Hepatocyte (in vitro differentiated cells): ENCODE measurements around the gene HES5. TPM values are rescaled to one million over a fixed set of nuclear protein-coding genes. Genes with fewer than 3 reads are reported as not detected.

Source experiments
- DNase-seq: peaks from one replicate; pipeline ENCODE4 v3.0.0-alpha.2; 2016; ENCODE audit warnings: low spot score
- H2AFZ ChIP-seq: fragments of 200-600 bp; sonication (generic); 2 replicates; pipeline ENCODE4 v1.6.0; 2016; ENCODE audit warnings: antibody characterized with exemption, mild to moderate bottlenecking
- H3K27ac ChIP-seq: fragments of 200-600 bp; sonication (generic); 2 replicates; pipeline ENCODE4 v1.5.1; 2016; ENCODE audit warnings: mild to moderate bottlenecking
- H3K27me3 ChIP-seq: fragments of 200-600 bp; sonication (generic); 2 replicates; pipeline ENCODE4 v1.6.1; 2016
- H3K36me3 ChIP-seq: fragments of 200-600 bp; sonication (generic); replicated peaks from 2 replicates; pipeline ENCODE4 v1.5.1; 2016; ENCODE audit warnings: low read depth; ENCODE audit not compliant: insufficient read depth
- H3K4me1 ChIP-seq: fragments of 200-600 bp; sonication (generic); 2 replicates; pipeline ENCODE4 v1.5.1; 2016; ENCODE audit warnings: mild to moderate bottlenecking, moderate library complexity; ENCODE audit not compliant: insufficient read depth
- H3K4me2 ChIP-seq: fragments of 200-600 bp; sonication (generic); 2 replicates; pipeline ENCODE4 v1.6.0; 2016
- H3K4me3 ChIP-seq: fragments of 200-600 bp; sonication (generic); 2 replicates; pipeline ENCODE4 v1.5.1; 2016; ENCODE audit warnings: mild to moderate bottlenecking
- H3K79me2 ChIP-seq: fragments of 200-600 bp; sonication (generic); 2 replicates; pipeline ENCODE4 v1.6.0; 2017; ENCODE audit warnings: mild to moderate bottlenecking
- H3K9me2 ChIP-seq: fragments of 200-600 bp; sonication (generic); replicated peaks from 2 replicates; pipeline ENCODE4 v1.6.0; 2017; ENCODE audit warnings: mild to moderate bottlenecking; ENCODE audit not compliant: insufficient read depth
- H3K9me3 ChIP-seq: fragments of 200-600 bp; sonication (generic); 2 replicates; pipeline ENCODE4 v1.5.1; 2016; ENCODE audit warnings: low read depth, mild to moderate bottlenecking
- H4K20me1 ChIP-seq: fragments of 200-600 bp; sonication (generic); 2 replicates; pipeline ENCODE4 v1.6.0; 2016; ENCODE audit warnings: mild to moderate bottlenecking; ENCODE audit not compliant: insufficient read depth, poor library complexity, severe bottlenecking
- EZH2 ChIP-seq: fragments of 200-600 bp; sonication (generic); IDR thresholded peaks from 2 replicates; pipeline ENCODE4 v1.6.1; 2016; ENCODE audit warnings: antibody characterized with exemption, mild to moderate bottlenecking, borderline replicate concordance
- EZH2phosphoT487 ChIP-seq: fragments of 200-600 bp; sonication (generic); IDR thresholded peaks from one replicate; pipeline ENCODE4 v1.6.1; 2018; ENCODE audit warnings: antibody characterized with exemption, mild to moderate bottlenecking, low read depth, moderate library complexity; ENCODE audit not compliant: unreplicated experiment, severe bottlenecking
- WGBS: methylation state at CpG from one replicate; pipeline ENCODE4 v1.1.6; 2016; ENCODE audit warnings: low lambda C conversion rate; ENCODE audit errors: missing lambda C conversion rate; 5-methylcytosine and 5-hydroxymethylcytosine counted together
- polyA plus RNA-seq: library from polyadenylated mRNA; unstranded; fragments of >200 nt; fragmentation: Nextera tagmentation; extraction: Ambion mirVana; gene quantifications from 2 replicates; pipeline ENCODE4 v1.2.1, GENCODE V29; 2016
- total RNA-seq: library from RNA; depleted of rRNA; stranded (reverse); fragments of >200 nt; gene quantifications from 2 replicates; pipeline ENCODE4 v1.2.3, GENCODE V29; 2014
- TF ChIP-seq, protein P1 (sequence below): fragments of 200-600 bp; sonication (generic); IDR thresholded peaks from 2 replicates; pipeline ENCODE4 v1.5.1; 2016; ENCODE audit warnings: antibody characterized with exemption, mild to moderate bottlenecking; ENCODE audit not compliant: poor library complexity

HES5 gene
- total and polyA plus RNA-seq, 2 experiments from 2014 or later: 1.0 TPM; not detected in 1

DNA sequence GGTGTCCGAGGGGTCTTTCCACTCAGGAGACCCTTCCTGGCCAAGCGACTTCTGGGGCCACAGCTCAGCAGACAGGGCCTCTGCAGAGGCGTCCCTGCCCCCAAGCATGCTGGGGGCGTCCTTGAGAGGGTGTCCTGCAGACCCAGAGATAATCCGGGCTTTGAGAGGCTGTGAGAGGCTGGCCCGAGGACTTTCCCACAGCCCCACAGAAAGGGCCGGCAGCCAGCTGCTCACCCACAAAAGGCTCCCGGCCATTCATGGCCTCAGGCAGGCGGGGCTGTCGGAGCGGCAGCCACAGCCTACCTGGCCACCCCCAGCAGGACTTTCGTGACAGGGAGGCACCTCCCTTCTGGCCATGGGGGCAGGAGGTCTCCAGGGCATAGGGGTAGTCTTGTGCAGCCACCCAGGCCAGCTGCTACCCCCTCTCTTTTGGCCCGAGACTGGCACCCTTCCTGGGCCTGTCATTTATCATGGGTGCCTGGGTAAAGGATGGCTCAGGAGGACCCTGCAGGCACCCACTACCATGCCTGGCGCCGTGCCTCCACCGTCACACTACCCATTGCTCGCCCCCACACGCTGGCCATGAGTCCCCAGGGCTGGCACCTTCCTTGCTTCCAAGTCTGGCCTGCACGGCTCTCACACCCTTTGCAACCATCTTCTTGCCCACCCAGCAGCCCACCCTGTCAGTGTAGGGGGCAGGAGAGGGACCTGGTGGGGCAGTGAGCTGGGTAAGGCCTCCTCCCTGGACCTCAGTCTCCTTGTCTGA is 15.0 kb upstream of the HES5 start:
- Histone ChIP-seq H4K20me1 (no peaks in the 10 kb centered on the region), H3K9me3 (no peaks in the 10 kb centered on the region), H3K36me3 (no peaks in the 10 kb centered on the region), H3K27me3 (no peaks in the 10 kb centered on the region), H3K27ac (peak overlapping the region; percentile 70), H3K79me2 (no peaks in the 10 kb centered on the region), H2AFZ (no peak overlapping the region), H3K4me1 (peaks cover 31% of the 10 kb centered on the region), H3K4me3 (no peak overlapping the region), H3K9me2 (no peaks in the 10 kb centered on the region), H3K4me2 (peak overlapping the region; percentile 59)
- peak; percentile 34 for DNase-seq
- no peak for TF ChIP-seq EZH2
- TF ChIP-seq EZH2phosphoT487: no peak
- TF ChIP-seq, protein P1, sequence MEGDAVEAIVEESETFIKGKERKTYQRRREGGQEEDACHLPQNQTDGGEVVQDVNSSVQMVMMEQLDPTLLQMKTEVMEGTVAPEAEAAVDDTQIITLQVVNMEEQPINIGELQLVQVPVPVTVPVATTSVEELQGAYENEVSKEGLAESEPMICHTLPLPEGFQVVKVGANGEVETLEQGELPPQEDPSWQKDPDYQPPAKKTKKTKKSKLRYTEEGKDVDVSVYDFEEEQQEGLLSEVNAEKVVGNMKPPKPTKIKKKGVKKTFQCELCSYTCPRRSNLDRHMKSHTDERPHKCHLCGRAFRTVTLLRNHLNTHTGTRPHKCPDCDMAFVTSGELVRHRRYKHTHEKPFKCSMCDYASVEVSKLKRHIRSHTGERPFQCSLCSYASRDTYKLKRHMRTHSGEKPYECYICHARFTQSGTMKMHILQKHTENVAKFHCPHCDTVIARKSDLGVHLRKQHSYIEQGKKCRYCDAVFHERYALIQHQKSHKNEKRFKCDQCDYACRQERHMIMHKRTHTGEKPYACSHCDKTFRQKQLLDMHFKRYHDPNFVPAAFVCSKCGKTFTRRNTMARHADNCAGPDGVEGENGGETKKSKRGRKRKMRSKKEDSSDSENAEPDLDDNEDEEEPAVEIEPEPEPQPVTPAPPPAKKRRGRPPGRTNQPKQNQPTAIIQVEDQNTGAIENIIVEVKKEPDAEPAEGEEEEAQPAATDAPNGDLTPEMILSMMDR: no peak
- WGBS: 69% methylated on average over 19 of the region's 19 CpGs

GRCh38 chr1:2544093-2544874 is 14.2 kb upstream of the HES5 start:
- Histone ChIP-seq H2AFZ (no peak overlapping the region), H3K36me3 (no peaks in the 10 kb centered on the region), H3K27me3 (no peaks in the 10 kb centered on the region), H4K20me1 (no peaks in the 10 kb centered on the region), H3K4me1 (peaks cover 31% of the 10 kb centered on the region), H3K4me3 (no peak overlapping the region), H3K9me2 (no peaks in the 10 kb centered on the region), H3K9me3 (no peaks in the 10 kb centered on the region), H3K27ac (no peak overlapping the region), H3K79me2 (no peaks in the 10 kb centered on the region), H3K4me2 (no peak overlapping the region)
- DNase-seq: no peak
- TF ChIP-seq EZH2phosphoT487: no peak
- TF ChIP-seq, protein P1: no peak
- no peak for TF ChIP-seq EZH2
- WGBS: 71% methylated on average over 26 of the region's 26 CpGs

DNA sequence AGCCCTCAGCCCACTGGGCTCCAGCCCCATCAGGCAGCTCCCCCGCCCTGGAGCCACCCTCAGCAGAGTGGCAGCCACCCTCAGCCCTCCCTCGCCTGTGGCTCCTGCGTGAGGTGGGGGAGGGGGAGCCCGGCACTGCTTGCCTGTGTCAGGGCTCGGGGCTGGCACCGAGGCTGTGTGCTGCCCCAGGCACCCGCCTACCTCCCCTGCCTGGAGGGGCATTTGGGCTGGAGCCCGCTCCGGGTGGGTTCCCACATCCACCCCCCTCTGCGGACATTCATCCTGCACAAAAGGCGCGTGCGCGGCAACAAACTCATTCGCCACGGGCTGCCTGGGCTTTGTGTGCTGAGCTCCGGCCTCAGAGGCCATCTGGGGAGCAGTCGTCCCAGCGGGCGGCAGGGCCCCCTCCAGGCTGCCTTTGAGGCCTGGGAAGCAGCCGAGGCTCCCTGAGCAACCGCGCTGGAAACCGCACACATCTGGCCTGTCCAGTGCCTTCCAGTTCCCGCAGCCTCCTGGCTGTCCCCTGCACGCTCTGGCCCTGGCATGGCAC is 13.6 kb upstream of the HES5 start:
- Histone ChIP-seq H3K4me1 (peaks cover 31% of the 10 kb centered on the region), H4K20me1 (no peaks in the 10 kb centered on the region), H3K27me3 (no peaks in the 10 kb centered on the region), H3K9me2 (no peaks in the 10 kb centered on the region), H2AFZ (no peak overlapping the region), H3K36me3 (no peaks in the 10 kb centered on the region), H3K79me2 (no peaks in the 10 kb centered on the region), H3K4me2 (no peak overlapping the region), H3K4me3 (no peak overlapping the region), H3K9me3 (no peaks in the 10 kb centered on the region), H3K27ac (no peak overlapping the region)
- DNase-seq: peak; percentile 42
- no peak for TF ChIP-seq EZH2phosphoT487
- no peak for TF ChIP-seq EZH2
- TF ChIP-seq, protein P1: no peak
- WGBS: 46% methylated on average over 24 of the region's 26 CpGs
